ENCODE data around the gene ABHD11. TPM values are rescaled to one million over a fixed set of nuclear protein-coding genes. Genes with fewer than 3 reads are reported as not detected.

Gene ABHD11
- total RNA-seq, 2 donors from 2014 or later: 2.5 to 16.9 TPM

DNA sequence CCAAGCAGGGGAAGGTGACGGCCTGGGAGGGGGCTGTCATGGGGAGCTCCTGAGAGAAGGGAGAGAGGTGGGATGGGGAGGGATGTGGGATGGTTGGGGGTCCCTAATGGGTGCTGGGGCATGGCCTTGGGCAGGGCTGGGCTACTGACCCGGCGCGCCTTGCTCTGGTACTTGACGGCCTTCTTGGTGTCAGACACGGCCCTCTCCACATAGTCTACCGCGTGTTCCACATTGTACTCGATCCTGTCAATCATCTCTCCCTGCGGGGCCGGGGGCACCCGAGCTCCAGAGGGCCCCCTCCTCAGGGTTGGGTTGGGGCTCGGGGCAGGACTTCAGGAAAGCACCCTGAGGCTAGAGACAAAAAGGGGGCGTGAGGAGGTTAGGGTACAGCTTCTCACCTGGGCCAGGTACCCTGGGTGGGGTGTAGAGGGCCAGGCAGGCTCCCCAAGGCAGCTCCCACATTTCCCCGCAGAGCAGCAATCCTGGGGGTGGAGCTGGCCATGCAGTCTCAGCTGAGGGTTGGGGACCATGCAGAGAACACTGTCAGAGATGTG lies 37.9 kb downstream of the ABHD11 start:
- ATAC-seq (ENCODE audit: insufficient number of reproducible peaks, low FRiP score, low read depth) (no peak), DNase-seq (ENCODE audit: low spot score) (no peak)
- no peak for TF ChIP-seq CTCF (IDR thresholded peaks at IDR 0.05)
- H3K27ac ChIP-seq: no peak overlapping the region
- H3K36me3 ChIP-seq: peaks cover 31% of the 10 kb centered on the region
- peaks cover 0 to 17% of the 10 kb centered on the region in 2 donors for H3K4me1 ChIP-seq (ENCODE audit: control insufficient read depth in 1 of 2, low read depth in 2 of 2)
- no peaks in the 10 kb centered on the region for H3K9me3 ChIP-seq
- no peaks in the 10 kb centered on the region for H3K27me3 ChIP-seq (replicated peaks; ENCODE audit: insufficient read depth)
- H3K4me3 ChIP-seq: no peak overlapping the region

DNA sequence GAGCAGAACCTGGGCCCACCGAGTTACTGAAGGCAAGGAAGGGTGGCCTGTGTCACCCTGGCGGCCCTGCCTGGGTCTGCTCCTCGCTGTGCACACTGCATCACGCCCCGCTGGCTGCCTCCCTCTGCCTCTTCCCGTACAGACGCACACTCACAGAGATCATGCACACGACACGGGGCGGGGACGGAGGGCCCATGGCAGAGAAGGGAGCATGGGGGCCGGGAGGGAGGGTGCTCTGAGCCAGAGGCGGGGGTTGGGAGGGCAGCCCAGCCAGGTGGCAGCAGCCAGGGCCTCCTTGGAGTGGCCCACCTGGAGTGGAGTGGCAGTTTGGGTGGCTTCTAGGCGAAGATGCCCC lies 38.6 kb downstream of the ABHD11 start:
- Histone ChIP-seq H3K27me3 (replicated peaks; ENCODE audit: insufficient read depth) (no peaks in the 10 kb centered on the region), H3K27ac (no peak overlapping the region), H3K4me3 (no peak overlapping the region), H3K9me3 (no peaks in the 10 kb centered on the region), H3K36me3 (peaks cover 35% of the 10 kb centered on the region), H3K4me1 (ENCODE audit: control insufficient read depth in 1 of 2, low read depth in 2 of 2) (peaks cover 0 to 11% of the 10 kb centered on the region in 2 donors)
- ATAC-seq (ENCODE audit: insufficient number of reproducible peaks, low FRiP score, low read depth): no peak
- no peak for TF ChIP-seq CTCF (IDR thresholded peaks at IDR 0.05)
- no peak for DNase-seq (ENCODE audit: low spot score)

- Histone ChIP-seq H3K4me3 (no peak overlapping the region), H3K27ac (no peak overlapping the region), H3K9me3 (no peaks in the 10 kb centered on the region), H3K27me3 (replicated peaks; ENCODE audit: insufficient read depth) (no peaks in the 10 kb centered on the region), H3K4me1 (ENCODE audit: control insufficient read depth in 1 of 2, low read depth in 2 of 2) (peaks cover 0 to 5% of the 10 kb centered on the region in 2 donors), H3K36me3 (peaks cover 40% of the 10 kb centered on the region)
- no peak for TF ChIP-seq CTCF (IDR thresholded peaks at IDR 0.05)
- DNase-seq (ENCODE audit: low spot score): no peak
- ATAC-seq (ENCODE audit: insufficient number of reproducible peaks, low FRiP score, low read depth): no peak
Measured at GRCh38 chr7:73699370-73700068, 39.1 kb downstream of the ABHD11 start.

DNA sequence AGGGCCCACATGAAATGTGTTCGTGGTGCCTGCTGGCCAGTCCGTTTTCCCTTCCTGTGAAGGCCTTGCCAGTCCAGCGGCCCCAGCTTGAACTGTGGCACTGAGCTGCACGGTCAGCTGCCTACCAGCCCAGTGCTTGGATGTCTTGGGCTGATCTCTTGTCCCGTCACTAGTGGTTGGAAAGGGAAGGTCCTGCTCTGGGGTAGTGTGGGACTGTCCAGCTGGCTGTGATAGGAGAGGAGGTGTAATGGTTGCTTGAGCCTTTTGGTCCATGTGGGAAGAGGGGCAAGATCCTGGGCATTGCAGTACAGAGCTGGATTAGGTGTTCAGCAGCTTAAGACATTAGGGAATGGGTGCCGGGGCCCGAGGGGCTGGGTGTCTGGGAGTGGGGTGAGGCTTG lies 40.2 kb downstream of the ABHD11 start:
- no peaks in the 10 kb centered on the region for H3K4me1 ChIP-seq (ENCODE audit: control insufficient read depth in 1 of 2, low read depth in 2 of 2)
- no peak for TF ChIP-seq CTCF (IDR thresholded peaks at IDR 0.05)
- ATAC-seq (ENCODE audit: insufficient number of reproducible peaks, low FRiP score, low read depth): no peak
- no peak overlapping the region for H3K27ac ChIP-seq
- H3K4me3 ChIP-seq: no peak overlapping the region
- H3K9me3 ChIP-seq: no peaks in the 10 kb centered on the region
- H3K27me3 ChIP-seq (replicated peaks; ENCODE audit: insufficient read depth): no peaks in the 10 kb centered on the region
- DNase-seq (ENCODE audit: low spot score): no peak
- H3K36me3 ChIP-seq: peaks cover 49% of the 10 kb centered on the region

- no peak for TF ChIP-seq CTCF (IDR thresholded peaks at IDR 0.05)
- peaks cover 52% of the 10 kb centered on the region for H3K36me3 ChIP-seq
- ATAC-seq (ENCODE audit: insufficient number of reproducible peaks, low FRiP score, low read depth) (no peak), DNase-seq (ENCODE audit: low spot score) (no peak)
- no peak overlapping the region for H3K4me3 ChIP-seq
- H3K9me3 ChIP-seq: no peaks in the 10 kb centered on the region
- no peaks in the 10 kb centered on the region for H3K27me3 ChIP-seq (replicated peaks; ENCODE audit: insufficient read depth)
- H3K27ac ChIP-seq: no peak overlapping the region
- no peaks in the 10 kb centered on the region for H3K4me1 ChIP-seq (ENCODE audit: control insufficient read depth in 1 of 2, low read depth in 2 of 2)
Measured at GRCh38 chr7:73696372-73696771, 42.2 kb downstream of the ABHD11 start.

All from thoracic aorta (tissue), 2 donors.